ENCODE data around the gene IGDCC3.

- TF ChIP-seq CTCF (IDR thresholded peaks at IDR 0.05): no peak
- no peak for TF ChIP-seq NR2C2 (CRISPR knock-in tag; IDR thresholded peaks at IDR 0.05)
- no peak for TF ChIP-seq ATF2 (CRISPR knock-in tag; IDR thresholded peaks at IDR 0.05; ENCODE audit: borderline replicate concordance, low read depth)
- TF ChIP-seq ATF3 (CRISPR knock-in tag; conservative IDR thresholded peaks at IDR 0.05): no peak
- TF ChIP-seq TCF7 (CRISPR knock-in tag; IDR thresholded peaks at IDR 0.05; ENCODE audit: low read depth): no peak
- no peak for TF ChIP-seq ETV6 (CRISPR knock-in tag; IDR thresholded peaks at IDR 0.05)
- no peak for TF ChIP-seq ZNF425 (CRISPR knock-in tag; conservative IDR thresholded peaks at IDR 0.05)
- no peak for TF ChIP-seq ESRRA (CRISPR knock-in tag; IDR thresholded peaks at IDR 0.05; ENCODE audit: borderline replicate concordance)
- no peak for TF ChIP-seq TEAD4 (CRISPR knock-in tag; IDR thresholded peaks at IDR 0.05)
- no peak for TF ChIP-seq NR3C1 (CRISPR knock-in tag; conservative IDR thresholded peaks at IDR 0.05; ENCODE audit: low read depth)
These were observed 66.0 kb downstream of the IGDCC3 start for GRCh38 chr15:65311760-65312159.
